Heart left ventricle (tissue), 13 donors: Measurements from ENCODE around the gene OR5AU1.

ENCODE experiments used
- POLR2A ChIP-seq, 2 donors: fragments of 450-650 bp; IDR thresholded peaks; one replicate each; pipeline ENCODE4 v1.6.1; 2017; ENCODE audit warnings: antibody characterized with exemption in 2 of 2, mild to moderate bottlenecking in 2 of 2, moderate library complexity in 2 of 2
- TF ChIP-seq, protein P1 (sequence below), 12 donors: fragments of 200-600 bp; sonication (generic) in 4 of 12; IDR thresholded peaks; one replicate each; pipeline versions ENCODE4 v1.5.0 to v1.8.0; 2018 to 2022; ENCODE audit warnings: antibody characterized with exemption in 12 of 12, mild to moderate bottlenecking in 5 of 12
- donor health status: ischemic (EF 13 %, LVEDD 7.1; RV severe dilation, severe dysfunction).
- donor health status: DM: no; HTN: yes; CAD: no.
- donor health status: DM: no; HTN: no; CAD: no.
- donor health status: ischemic (EF 25% LVEDD 6.9; RV normal size, moderate dysfunction).
- donor health status: ischemic (EF 25% LVEDD 5.7; RV mildly dilated, moderate dysfunction).
- donor health status: ischemic (EF 35%, LVEDD 5.7; RV mildly dilated, moderate dysfunction).
- donor health status: nonischemic (EF 11% LVEDD 7.7; RV severe dilation, severe dysfunction).
- donor health status: DM: yes; HTN: yes; CAD: no.
- donor health status: PGD.
- donor health status: ischemic (EF 29% LVEDD 5.4; RV normal size, mild dysfunction).
- donor health status: nonischemic (EF 23%, LVEDD 6.1; RV moderate dilation, normal function).

GRCh38 chr14:21106176-21106497 lies 49.7 kb downstream of the OR5AU1 start:
- TF ChIP-seq, protein P1, sequence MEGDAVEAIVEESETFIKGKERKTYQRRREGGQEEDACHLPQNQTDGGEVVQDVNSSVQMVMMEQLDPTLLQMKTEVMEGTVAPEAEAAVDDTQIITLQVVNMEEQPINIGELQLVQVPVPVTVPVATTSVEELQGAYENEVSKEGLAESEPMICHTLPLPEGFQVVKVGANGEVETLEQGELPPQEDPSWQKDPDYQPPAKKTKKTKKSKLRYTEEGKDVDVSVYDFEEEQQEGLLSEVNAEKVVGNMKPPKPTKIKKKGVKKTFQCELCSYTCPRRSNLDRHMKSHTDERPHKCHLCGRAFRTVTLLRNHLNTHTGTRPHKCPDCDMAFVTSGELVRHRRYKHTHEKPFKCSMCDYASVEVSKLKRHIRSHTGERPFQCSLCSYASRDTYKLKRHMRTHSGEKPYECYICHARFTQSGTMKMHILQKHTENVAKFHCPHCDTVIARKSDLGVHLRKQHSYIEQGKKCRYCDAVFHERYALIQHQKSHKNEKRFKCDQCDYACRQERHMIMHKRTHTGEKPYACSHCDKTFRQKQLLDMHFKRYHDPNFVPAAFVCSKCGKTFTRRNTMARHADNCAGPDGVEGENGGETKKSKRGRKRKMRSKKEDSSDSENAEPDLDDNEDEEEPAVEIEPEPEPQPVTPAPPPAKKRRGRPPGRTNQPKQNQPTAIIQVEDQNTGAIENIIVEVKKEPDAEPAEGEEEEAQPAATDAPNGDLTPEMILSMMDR (IDR thresholded peaks at IDR 0.05) = no peak
- no peak for TF ChIP-seq POLR2A (IDR thresholded peaks at IDR 0.05)
